Rectal smooth muscle tissue (tissue), 1 donor: ENCODE measurements around the gene SOX9.
"Not testable (repeated sequence)": the region's sequence is repeated elsewhere in the genome, so short reads cannot be mapped to it uniquely, and the experiment has no call there.

ENCODE experiments used
- H3K27ac ChIP-seq: one replicate; pipeline ENCODE4 v1.7.0; 2013; ENCODE audit warnings: low read depth, low read length, inconsistent platforms
- H3K27me3 ChIP-seq: one replicate; pipeline ENCODE4 v1.7.0; 2013; ENCODE audit warnings: low read length; ENCODE audit not compliant: control insufficient read depth, insufficient read depth
- H3K36me3 ChIP-seq: one replicate; pipeline ENCODE4 v1.7.0; 2013; ENCODE audit warnings: low read length; ENCODE audit not compliant: control insufficient read depth, insufficient read depth
- H3K4me1 ChIP-seq: one replicate; pipeline ENCODE4 v1.7.0; 2013; ENCODE audit warnings: low read length; ENCODE audit not compliant: control insufficient read depth, insufficient read depth
- H3K4me3 ChIP-seq: one replicate; pipeline ENCODE4 v1.7.0; 2013; ENCODE audit warnings: low read length
- H3K9ac ChIP-seq: one replicate; pipeline ENCODE4 v1.7.0; 2013; ENCODE audit warnings: low read length

SOX9 gene

DNA sequence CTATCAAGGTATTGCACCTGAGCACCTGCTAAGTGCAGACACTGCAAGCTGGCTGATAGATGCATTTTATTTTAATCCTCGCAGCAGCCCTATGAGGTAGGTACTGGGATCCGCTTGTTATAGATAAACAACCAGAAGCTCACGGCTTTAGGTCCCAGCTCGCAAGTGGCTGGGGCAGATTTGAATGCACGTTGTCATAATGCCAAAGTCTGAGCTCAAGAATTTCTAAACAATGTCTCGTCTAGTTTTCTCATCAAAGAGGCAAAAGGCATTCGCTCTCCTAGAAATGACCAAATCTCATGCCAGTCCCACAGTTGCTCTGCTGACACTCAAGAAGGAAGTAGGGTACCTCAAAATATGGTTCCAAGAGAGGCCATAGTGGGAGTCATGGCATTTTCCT, 20.5 kb downstream of the SOX9 start:
- Histone ChIP-seq H3K27ac (no peak overlapping the region), H3K36me3 (no peaks in the 10 kb centered on the region), H3K4me1 (no peaks in the 10 kb centered on the region), H3K4me3 (no peak overlapping the region), H3K27me3 (no peaks in the 10 kb centered on the region), H3K9ac (no peak overlapping the region)

DNA sequence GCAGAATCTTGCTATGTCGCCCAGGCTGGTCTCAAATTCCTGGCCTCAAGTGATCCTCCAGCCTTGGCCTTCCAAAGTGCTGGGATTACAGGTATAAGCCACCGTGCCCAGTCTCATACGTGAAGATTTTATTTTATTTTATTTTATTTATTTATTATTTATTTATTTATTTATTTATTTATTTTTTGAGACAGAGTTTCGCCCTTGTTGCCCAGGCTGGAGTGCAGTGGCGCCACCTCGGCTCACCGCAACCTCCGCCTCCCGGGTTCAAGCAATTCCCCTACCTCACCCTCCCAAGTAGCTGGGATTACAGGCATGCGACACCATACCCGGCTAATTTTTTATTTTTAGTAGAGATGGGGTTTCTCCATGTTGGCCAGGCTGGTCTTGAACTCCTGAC, 21.3 kb downstream of the SOX9 start:
- not testable (repeated sequence) for H3K4me3 ChIP-seq, H3K27me3 ChIP-seq, H3K4me1 ChIP-seq, H3K27ac ChIP-seq, H3K36me3 ChIP-seq, H3K9ac ChIP-seq

DNA sequence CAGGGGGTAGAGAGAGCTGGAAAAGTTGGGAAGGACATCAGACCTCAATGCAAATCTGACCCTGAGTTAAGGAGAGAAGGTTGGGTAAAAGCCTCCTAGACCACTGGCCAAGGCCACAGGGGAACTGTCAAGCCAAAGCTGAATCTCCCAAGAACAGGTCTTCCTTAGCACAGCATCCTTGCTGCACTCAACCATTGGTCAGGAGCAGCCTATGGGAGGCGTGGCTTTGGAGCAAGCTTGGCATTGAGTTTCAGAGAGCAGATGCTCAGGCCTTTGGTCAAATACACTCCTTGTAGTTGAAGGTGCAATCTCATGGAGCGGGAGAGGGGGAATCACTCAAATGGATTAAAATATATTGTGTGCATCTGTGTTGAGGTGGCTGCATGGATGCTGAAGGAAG, 21.8 kb downstream of the SOX9 start:
- H3K4me3 ChIP-seq, result no peak overlapping the region

DNA sequence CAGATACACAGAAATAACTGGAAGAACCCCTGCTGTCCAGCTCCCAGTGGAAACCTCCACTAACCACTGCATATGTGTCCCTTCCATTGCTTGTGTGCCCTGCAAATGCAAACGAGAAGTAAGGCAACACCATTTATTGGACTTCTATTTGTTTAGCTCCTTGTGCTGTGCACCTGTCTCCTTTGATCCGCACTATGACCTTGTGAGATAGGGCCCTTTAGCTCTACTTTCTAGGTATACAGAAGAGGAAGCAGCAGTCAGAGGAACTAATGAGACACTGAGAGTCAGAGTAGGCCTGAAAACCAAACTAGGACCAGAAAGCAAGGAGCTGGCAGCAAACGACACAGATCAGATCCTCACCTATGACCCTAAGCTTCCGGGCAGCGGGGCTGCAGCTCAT, 22.4 kb downstream of the SOX9 start:
- no peak overlapping the region for H3K9ac ChIP-seq
- no peaks in the 10 kb centered on the region for H3K27me3 ChIP-seq
- H3K4me1 ChIP-seq, result no peaks in the 10 kb centered on the region
- H3K36me3 ChIP-seq, result no peaks in the 10 kb centered on the region
- no peak overlapping the region for H3K4me3 ChIP-seq
- no peak overlapping the region for H3K27ac ChIP-seq

More for the DNA sequence above, 21.8 kb downstream of the SOX9 start:
- H3K4me1 ChIP-seq, result no peaks in the 10 kb centered on the region
- no peaks in the 10 kb centered on the region for H3K36me3 ChIP-seq
- H3K9ac ChIP-seq, result no peak overlapping the region
- H3K27me3 ChIP-seq, result no peaks in the 10 kb centered on the region
- H3K27ac ChIP-seq, result no peak overlapping the region

DNA sequence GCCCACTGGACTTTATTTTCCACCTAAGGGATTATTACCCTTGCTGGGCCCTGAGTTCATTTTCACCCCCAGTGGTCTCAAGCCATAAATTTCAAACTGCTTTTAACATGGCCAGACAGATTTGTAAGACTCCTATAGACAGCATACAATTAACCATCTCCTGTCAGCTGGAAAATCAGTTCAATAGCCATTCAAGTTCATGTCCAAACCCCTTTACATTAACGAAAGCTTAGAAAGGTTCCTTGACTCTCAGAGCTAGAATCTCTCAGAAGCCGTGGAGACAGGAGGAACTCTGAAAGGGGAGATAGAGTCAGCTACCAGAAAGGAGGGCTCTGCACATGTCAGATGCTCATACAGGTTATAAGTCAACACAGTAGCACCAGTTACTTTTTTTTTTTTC, 23.3 kb downstream of the SOX9 start:
- no peak overlapping the region for H3K27ac ChIP-seq
- no peaks in the 10 kb centered on the region for H3K36me3 ChIP-seq
- no peak overlapping the region for H3K9ac ChIP-seq

DNA sequence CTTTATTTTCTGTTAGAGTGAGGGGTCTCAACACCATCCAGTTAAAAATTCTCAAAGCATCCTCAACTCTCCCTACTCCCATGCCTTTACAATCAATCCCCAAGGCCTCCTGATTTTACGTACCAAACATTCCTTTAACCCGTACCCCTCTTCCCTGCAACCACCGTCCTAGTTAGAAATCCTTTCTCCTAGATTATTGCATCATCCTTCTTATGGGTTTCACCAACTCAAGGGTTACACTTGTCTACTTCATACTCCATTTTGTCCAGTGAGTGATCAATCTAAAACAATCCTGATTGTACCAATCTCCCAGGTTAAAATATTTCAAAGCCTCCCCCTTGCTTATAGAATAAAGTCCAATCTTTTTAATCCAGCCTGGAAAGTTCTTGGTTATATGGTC, 24.7 kb downstream of the SOX9 start:
- H3K27me3 ChIP-seq, result no peaks in the 10 kb centered on the region
- H3K36me3 ChIP-seq, result no peaks in the 10 kb centered on the region
- H3K4me3 ChIP-seq, result no peak overlapping the region
- no peaks in the 10 kb centered on the region for H3K4me1 ChIP-seq
- H3K27ac ChIP-seq, result no peak overlapping the region
- H3K9ac ChIP-seq, result no peak overlapping the region

More for the DNA sequence above, 23.3 kb downstream of the SOX9 start:
- Histone ChIP-seq H3K27me3 (no peaks in the 10 kb centered on the region), H3K4me1 (no peaks in the 10 kb centered on the region), H3K4me3 (no peak overlapping the region)

DNA sequence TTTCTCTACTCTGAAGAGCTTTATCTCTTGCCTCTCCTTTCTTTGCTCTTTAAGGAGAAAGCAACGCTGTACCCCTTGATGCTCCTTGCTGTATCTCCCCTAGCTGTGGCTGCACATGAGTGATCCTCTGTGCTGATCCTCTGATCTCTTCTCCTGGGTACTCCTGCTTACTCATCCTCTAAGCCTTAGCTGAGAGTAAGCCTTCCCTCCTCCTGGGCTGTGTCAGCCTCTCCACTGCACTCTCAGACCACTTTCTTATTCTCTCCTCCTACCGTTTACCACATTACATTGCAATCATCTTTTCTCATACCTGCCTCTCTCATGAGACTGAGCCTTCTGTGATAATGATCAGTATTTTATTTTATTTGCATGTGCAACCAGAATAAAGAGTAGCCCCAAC, 25.1 kb downstream of the SOX9 start:
- H3K9ac ChIP-seq, result no peak overlapping the region
- no peak overlapping the region for H3K4me3 ChIP-seq
- no peak overlapping the region for H3K27ac ChIP-seq
- H3K27me3 ChIP-seq, result no peaks in the 10 kb centered on the region
- no peaks in the 10 kb centered on the region for H3K36me3 ChIP-seq
- no peaks in the 10 kb centered on the region for H3K4me1 ChIP-seq

DNA sequence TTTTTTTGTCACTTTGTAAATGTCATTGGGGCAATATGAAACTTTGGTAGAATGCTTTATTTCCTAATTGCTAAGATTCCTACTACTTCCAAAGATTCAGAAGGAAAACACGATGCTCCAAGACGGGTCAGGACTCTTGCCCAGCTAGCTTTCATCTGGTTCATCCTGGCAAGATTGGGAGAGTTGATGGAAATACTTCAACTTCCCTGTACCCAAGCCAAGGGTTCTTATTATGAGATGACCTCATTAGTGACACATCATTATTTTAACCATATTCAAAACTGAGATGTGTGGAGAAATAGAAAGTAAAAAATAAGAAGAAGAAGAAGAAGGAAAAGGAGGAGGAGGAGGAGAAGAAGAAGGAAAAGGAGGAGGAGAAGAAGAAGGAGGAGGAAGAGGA, 25.6 kb downstream of the SOX9 start:
- H3K4me3 ChIP-seq, result no peak overlapping the region
- no peak overlapping the region for H3K9ac ChIP-seq
- no peak overlapping the region for H3K27ac ChIP-seq
- H3K4me1 ChIP-seq, result no peaks in the 10 kb centered on the region
- H3K27me3 ChIP-seq, result no peaks in the 10 kb centered on the region
- H3K36me3 ChIP-seq, result no peaks in the 10 kb centered on the region

DNA sequence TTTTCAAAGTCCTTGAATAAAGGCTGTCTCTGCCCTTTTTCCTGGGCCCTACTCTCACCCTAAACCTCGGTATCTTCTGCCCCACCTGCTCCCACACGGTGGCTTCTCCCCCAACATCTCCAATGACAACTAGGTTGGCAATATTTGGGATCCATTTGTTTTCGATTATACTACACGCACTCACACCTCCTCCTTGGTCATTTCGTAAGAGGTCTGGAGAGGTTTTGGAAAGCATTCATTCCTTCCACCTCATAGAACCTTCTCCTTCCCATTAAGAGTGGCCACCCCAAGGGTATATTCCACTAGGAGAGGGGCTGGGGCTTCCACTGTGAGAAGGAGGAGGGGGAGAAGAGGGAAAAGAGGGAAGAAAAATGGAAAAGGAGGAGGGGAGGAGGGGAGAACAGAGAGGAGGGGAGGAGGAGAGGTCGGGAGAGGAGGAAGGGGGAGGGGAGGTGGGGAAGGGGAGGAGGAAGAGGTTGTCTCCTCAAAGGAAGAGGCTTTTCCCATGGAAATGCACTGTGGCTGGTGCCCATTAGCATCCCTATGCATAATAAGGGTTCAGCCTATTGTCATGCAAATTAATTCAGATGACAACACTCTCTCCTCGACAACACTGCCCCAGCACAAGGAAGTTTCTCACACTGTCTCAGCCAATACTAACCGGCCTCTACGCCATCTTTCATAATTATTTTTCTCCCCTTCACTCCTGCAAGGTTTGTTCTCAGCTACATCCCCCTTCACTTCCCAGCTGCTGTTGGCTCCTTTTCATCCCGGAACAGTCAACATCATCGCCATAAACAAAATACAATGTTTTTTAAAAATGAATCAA, 30.0 kb downstream of the SOX9 start:
- no peak overlapping the region for H3K4me3 ChIP-seq
- no peaks in the 10 kb centered on the region for H3K36me3 ChIP-seq
- no peak overlapping the region for H3K27ac ChIP-seq
- H3K9ac ChIP-seq, result no peak overlapping the region
- no peaks in the 10 kb centered on the region for H3K4me1 ChIP-seq
- H3K27me3 ChIP-seq, result no peaks in the 10 kb centered on the region

DNA sequence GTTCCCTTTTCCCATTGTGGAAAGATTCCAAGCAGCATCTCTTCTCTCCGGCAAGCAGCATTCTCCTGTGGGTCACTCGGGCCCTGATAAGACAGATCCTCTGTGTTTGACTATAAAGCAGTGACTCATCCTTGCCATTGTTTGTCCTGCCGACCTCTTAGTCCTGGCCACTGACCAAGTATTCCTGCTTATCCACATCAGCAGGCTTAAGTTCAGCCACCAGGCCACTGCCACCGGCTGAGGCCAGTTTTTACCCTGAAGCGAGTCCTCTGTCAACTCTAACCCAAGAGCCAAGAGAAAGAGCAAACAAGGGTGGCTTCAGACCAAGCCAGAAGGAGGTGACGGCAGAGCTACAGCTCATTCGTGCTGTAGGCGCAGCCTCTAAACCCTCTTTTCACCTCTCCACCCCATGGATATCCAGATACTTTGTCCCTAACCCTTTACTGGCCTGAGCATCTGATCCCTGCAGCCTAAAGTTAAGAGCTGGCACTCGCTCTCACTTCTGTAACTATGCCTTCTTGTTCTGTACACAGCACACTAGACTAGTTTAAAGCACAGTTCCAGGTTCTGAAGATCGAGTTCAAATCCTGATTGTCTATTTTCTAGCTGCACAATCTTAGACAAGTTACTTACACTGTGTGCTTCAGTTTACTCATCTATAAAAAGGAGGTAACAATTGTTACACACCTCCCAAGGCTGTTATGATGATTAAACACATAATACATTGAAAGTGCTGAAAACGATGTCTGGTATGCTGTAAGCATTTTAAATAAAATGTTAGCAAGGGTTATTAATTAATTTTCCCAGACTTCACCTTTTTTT, 31.0 kb downstream of the SOX9 start:
- no peak overlapping the region for H3K4me3 ChIP-seq
- no peaks in the 10 kb centered on the region for H3K27me3 ChIP-seq
- no peak overlapping the region for H3K9ac ChIP-seq
- H3K27ac ChIP-seq, result no peak overlapping the region
- H3K4me1 ChIP-seq, result no peaks in the 10 kb centered on the region
- no peaks in the 10 kb centered on the region for H3K36me3 ChIP-seq

DNA sequence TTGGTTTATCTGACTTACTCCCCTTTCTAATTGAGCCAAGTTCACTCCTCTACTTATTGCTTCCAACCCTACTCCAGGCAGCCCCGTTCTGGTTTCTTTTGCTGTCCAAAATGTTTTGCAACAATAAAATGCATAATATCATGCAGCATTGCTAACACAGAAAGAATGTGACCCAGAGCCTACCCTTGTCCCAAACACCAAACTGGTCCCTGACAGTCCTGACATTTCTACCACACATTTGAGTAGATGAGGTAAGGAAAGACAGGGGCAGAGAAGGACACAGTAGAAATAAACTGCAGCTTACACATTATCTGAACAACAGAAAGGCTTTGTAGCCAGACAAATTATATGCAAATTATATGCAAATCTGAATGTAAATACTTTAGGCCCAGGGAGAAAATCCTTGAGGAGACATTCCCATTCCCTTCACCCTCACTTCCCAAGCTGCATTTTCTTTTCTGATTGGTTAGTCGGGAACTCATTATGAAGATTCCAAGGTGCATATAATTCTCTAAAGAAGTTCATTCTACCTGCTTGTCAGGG, 31.6 kb downstream of the SOX9 start:
- no peaks in the 10 kb centered on the region for H3K4me1 ChIP-seq
- H3K36me3 ChIP-seq, result no peaks in the 10 kb centered on the region
- H3K9ac ChIP-seq, result no peak overlapping the region
- no peak overlapping the region for H3K27ac ChIP-seq
- H3K4me3 ChIP-seq, result no peak overlapping the region
- H3K27me3 ChIP-seq, result no peaks in the 10 kb centered on the region

DNA sequence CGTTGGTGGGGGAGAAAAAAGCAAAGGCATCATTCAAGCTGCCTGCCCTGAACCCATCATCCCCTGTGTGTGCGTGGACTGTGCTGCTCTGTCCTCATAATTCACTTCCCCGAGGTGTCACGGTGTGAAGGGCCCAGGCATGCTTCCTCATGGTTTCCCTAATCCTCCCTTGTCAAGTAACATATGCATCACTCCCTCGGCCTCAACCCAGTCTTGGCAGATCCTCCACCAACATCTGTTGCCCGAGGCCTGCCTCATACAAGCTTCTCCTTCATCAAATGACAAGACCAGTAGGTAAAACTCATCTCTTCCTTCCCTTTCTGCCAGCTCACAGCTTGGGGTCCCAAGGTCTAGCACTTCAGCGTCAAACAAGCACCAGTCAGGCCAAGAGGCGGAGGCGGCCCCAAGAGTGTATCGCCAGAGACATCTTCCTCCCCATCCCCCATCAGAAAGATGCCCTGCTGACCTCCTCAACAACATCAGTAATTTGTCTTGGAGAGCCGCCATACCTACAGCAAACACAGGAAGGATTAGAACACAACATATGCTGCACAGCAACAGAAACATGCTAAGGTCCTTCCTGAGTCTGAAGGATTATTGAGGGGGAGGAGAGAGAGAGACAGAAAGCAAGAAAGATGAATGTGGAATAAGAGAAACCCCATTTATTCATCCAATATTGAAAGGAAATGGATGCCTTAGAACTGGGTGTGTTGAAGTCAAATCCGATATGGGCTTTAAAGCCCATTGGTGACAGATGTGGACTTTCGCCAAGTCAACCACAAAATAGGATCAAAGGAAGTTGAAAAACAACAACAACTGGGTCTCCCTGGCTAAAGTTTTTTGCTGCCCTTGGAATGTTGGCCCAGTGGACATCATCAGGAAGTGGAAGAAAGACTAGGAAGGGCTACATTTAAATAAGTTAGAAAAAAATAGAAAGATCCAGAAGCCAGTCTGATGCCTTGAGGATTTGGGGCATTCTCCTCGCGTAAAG, 38.4 kb downstream of the SOX9 start:
- H3K9ac ChIP-seq, result no peak overlapping the region
- no peak overlapping the region for H3K27ac ChIP-seq
- no peaks in the 10 kb centered on the region for H3K36me3 ChIP-seq
- no peak overlapping the region for H3K4me3 ChIP-seq
- no peaks in the 10 kb centered on the region for H3K27me3 ChIP-seq
- no peaks in the 10 kb centered on the region for H3K4me1 ChIP-seq
